Lower leg skin (tissue), 3 donors: Measurements from ENCODE around the gene DGKB.

Experiments
- CTCF ChIP-seq, 3 donors: fragments of 450-650 bp; IDR thresholded peaks; one replicate each; pipeline ENCODE4 v1.5.1; 2016; ENCODE audit warnings: antibody characterized with exemption in 3 of 3, mild to moderate bottlenecking in 3 of 3, moderate library complexity in 2 of 3
- POLR2A ChIP-seq, 2 donors: fragments of 450-650 bp; IDR thresholded peaks; one replicate each; pipeline ENCODE4 v1.6.1; 2016 to 2017; ENCODE audit warnings: antibody characterized with exemption in 2 of 2, mild to moderate bottlenecking in 1 of 2, moderate library complexity in 1 of 2

GRCh38 chr7:14826426-14826825, 76.1 kb downstream of the DGKB start:
- TF ChIP-seq CTCF (IDR thresholded peaks at IDR 0.05): no peak
- TF ChIP-seq POLR2A (IDR thresholded peaks at IDR 0.05): no peak
